Liver (tissue), 2 donors: ENCODE measurements around the gene STK40.

Experiments used
- CTCF ChIP-seq: fragments of 150-350 bp; IDR thresholded peaks from 2 replicates; pipeline ENCODE4 v1.5.1; 2017; ENCODE audit warnings: improper control_type of control experiment, low read depth, low read length; ENCODE audit not compliant: missing input control
- FOXA1 ChIP-seq: IDR thresholded peaks from 2 replicates; pipeline ENCODE4 v1.6.1; 2016; ENCODE audit warnings: antibody characterized with exemption
- YY1 ChIP-seq: IDR thresholded peaks from 2 replicates; pipeline ENCODE4 v1.6.1; 2016; ENCODE audit warnings: antibody characterized with exemption, mild to moderate bottlenecking
- donor health status: healthy.

GRCh38 chr1:36345353-36345752, 40.4 kb downstream of the STK40 start:
- no peak for TF ChIP-seq FOXA1
- TF ChIP-seq CTCF, result no peak
- no peak for TF ChIP-seq YY1
